HTERT RPE-1 (cell line): ENCODE data around the gene ITGB7.

Experiments
- in situ Hi-C: fragments of 300-500 bp; cut with MboI; formaldehyde crosslinking; loops from 4 replicates; pipeline ENCODE4 v1.14.3; 2020; ENCODE audit warnings: low sequenced_read_pairs

The ITGB7 gene

GRCh38 chr12:53198486-53199110 lies 8.5 kb downstream of the ITGB7 start:
- in situ Hi-C loops: no loop called here

DNA sequence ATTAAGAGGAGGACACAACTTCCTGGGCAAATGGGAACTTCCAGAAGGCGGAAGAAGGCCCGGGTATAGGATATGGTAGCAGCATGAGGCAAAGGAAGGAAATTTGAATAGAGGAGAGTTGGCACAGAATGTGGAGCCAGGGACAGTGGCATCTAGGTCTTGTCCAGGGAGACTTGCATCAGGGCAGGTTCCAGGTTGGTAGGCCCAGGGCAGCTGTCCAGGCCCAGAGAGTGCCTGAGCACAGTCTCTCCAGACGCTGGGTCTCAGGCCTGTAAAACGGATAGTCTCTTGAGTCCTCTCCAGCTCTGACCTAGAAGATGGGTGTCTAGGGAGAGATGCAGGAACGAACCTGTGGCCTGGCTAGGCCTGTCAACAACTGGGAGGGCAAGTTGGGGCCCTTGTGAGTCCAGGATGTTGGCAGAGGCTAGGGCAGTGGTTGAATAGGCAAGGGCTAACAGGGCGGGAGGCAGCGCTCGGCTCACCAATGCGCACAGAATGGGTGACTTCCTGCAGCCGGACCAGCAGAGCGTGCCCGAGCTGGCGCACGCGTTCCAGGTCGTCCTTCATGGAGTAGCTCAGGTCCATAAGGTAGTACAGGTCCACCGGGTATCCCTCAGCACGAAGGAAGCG lies 9.9 kb downstream of the ITGB7 start:
- in situ Hi-C loops: no loop called here

- in situ Hi-C loops: no loop called here
These were observed 10.6 kb downstream of the ITGB7 start for GRCh38 chr12:53196486-53196885.

DNA sequence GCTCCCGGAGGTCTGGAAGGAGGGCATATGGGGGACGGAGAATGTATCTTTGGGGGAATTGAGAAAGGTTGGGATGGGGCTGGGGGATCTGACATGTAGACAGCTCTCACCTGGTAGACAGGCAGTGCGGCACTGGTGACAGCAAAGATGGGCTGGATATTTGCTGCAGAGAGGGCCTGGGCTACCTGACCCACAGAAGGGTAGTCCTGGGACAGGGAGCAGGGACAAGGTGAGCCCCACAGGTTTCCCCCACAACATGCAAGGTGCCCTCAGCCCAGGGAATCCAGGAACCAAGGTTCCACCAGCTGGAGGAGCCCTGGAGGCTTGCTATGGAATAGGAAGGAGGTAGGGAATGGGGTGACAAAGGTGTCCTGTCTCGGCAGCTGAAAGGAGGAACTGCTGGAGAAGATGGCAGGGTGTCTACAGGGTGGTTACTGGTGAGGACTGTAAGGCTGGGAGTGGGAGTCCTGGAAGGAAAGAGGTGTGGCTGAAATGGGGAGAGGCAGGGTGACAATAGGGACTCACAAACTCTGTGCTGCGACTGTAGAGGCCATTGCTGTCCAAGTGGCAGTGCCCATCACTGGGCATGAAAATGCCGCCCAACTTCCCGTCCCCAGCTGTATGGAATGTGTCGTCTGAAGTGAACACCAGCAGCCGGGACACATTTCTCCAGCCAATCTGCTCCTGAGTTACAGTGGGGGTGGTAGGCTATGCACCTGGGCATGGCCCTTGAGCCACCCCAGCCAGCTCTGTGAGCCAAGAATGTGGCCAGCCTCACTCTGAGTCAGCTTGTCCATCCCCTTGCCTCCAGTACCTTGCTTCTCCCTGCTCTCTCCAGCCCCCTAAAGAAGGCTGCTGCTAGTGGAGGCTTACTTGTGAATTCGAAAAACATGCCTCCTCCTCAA lies 11.3 kb downstream of the ITGB7 start:
- in situ Hi-C loops: no loop called here

DNA sequence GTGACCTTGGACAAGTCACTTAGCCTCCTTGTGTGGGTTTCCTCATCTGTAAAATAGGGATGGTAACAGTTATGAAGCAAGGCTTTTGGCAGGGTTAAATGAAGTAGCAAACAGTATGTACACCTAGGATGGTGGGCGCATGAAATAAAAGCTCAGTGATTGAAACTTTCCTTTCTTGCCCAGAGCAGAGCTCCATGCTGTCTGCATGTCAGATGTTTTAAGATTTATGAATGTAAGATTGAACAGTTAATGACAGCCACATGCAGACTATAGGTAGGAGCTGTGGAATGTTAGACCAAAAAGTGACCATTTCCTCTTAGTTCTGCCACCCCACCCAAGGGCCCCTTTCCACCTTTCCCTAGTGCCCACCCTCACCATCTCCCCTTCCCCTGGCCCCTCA lies 12.1 kb downstream of the ITGB7 start:
- in situ Hi-C loops: no loop called here

DNA sequence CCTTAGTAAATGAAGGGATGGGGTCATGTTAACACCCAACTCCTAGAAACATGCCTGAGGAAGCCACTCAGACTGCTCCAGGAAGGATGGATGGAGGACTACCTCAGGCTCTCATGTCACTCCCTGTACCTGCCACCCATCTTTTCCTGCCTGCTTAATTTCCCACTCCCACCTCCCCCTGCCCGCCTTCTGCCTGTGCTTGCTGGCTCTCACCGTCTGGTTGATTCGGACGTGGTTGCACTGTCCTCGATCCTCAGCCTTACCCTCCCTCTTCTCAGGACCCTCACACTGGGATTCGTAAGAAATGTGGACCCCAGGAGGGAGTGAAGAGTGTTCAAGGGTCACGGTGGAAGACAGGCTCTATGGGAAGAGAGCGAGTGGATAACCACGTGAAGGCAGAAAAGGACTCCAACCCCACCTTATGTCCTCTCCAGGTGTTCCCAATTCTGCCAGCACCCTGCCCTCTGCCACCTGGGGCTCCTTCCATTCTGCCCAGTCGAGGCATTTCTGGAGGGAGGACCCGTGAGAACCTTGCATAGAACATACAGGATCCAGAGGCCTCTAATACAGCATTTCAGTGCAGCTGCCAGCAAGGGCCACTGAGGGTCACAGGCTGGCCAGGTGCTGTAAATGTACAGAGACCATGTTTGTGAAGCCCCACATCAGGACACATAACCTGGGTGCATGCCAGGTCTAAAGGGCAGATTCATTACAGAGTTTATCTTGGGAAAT lies 12.9 kb downstream of the ITGB7 start:
- in situ Hi-C loops: no loop called here

- in situ Hi-C loops: no loop called here
These were observed 14.0 kb downstream of the ITGB7 start for GRCh38 chr12:53193040-53193439.

DNA sequence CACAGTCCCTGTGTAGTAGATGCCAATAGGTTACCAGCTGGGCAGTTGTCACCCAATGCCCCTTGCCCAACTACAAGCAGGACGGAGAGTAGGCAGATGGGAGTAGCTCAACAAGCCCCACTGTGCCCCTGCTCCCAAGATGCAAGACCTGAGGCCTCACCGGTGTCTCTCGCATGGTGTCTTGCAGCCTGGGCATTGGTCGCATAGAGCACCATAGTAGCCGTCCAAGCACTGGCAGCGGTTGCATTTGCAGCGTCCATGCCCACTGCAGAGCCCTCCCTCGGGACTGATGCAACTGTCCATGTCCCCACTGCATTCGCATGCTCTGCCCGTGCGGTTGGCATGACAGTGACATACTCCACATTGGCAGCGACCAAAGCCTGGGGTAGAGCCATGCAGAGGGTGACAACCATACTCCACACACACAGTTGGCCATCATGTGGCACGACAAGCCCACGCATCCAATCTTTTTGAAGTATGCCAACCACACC lies 14.5 kb downstream of the ITGB7 start:
- in situ Hi-C loops: no loop called here

DNA sequence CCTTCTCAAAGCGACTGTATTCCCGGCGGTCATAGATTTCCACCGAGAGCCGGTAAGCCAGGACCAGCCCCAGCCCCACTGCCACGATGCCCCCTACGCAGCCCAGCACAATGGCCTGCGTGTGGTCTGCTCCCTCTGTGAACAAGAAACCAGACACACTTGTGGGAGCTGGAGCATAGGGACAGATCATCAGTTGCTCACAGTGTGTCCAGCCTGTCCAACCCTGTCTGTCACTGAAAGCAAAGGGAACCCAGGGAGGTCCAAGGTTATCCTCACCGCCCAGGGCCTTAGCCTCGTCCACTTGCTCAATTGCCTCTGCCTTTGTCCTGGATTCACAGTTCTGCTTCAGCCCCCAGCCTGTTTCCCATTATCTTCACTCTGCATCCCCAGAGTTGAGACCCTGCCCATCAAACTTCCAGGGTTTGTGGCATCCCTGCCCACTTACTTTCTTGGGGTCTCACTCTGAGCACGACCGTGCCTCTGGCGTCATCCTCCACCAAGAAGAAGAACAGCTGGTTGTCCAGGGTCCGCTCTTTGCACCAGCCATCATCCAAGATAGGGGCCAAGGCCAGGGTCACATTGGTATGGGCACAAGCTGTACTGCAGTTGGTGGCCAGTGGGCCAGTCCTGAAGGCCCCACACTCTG lies 15.0 kb downstream of the ITGB7 start:
- in situ Hi-C loops: no loop called here

- in situ Hi-C loops: no loop called here
These were observed 15.8 kb downstream of the ITGB7 start for GRCh38 chr12:53191096-53191884.

GRCh38 chr12:53190108-53190729 lies 16.8 kb downstream of the ITGB7 start:
- in situ Hi-C loops: no loop called here

DNA sequence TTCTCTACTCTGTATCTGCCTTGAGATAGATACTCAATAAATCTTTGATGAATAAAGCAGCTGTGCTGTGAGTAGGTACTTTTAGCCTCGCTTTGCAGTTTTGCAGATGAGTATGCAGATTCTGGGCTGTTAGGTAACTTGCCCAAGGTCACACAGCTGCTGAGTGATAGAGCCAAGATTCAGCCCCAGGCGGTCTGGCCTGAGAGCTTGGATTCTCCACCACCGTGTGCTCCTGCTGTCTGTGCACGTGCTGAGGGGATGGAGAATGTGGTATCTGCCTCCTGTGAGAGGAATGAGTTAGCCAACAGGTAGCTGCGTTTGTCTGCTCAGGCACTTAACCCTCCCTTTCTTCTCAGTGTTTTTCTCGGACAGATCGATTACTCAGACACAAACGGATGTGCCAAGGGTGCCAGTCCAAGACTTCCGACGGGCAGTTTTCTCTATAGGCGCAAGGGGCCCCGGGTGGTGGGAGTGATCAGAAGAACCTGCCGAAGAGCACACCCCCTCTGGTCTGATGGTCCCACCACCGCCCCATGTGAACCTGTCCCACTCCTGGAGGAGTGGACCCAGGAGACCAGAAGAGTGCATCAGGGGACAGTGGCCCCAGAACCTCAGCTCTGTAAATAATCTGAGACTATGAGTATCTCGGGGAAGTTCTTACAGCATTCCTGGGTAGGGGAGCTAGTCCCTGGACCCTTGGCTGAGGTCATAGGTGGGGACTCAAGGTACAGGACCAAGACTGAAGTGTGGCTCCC lies 19.7 kb downstream of the ITGB7 start:
- in situ Hi-C loops: no loop called here

- in situ Hi-C loops: no loop called here
These were observed 20.3 kb downstream of the ITGB7 start for GRCh38 chr12:53186745-53187144.

DNA sequence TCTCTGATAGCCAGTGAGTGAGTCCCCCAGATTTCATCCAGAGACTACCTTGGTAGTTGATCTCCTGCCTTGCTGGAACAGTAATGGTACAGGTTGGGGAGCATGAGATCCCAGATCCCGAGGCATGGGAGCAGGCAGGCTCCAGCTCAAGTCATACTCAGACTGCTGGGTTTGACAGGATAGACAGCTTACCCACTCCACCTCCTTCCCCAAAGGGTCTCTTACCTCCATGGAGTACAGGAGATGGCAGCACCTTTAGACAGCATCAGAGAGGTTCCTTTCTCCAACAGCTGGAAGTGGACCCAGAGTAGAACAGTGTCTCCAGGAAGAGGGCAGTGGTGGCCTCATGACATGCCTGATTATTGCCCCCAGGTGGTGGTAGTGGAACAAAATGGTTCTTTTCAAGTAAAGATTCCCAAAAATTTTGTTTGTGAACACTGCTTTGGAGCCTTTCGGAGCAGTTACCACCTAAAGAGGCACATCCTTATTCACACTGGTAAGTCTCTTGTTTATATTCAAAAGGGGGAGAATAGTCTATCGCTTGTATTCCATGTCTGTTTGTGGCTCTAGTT lies 21.4 kb downstream of the ITGB7 start:
- in situ Hi-C loops: no loop called here

DNA sequence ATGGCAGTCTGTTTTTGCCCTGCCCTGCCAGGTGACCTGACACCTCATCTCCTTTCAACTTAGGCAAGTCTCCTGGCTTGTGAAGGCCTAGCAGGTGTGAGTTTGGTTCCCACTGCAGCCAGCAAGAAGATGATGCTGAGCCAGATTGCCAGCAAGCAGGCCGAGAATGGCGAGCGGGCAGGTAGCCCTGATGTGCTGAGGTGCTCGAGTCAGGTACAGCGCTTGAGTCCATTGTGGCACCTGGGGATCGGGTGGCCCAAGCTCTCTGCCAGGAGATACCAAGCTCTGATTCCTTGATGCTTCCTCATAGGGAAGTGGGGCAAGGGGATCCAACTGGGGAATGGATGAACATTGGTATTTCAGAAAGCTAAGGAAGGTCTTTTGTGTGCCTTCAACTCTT lies 22.2 kb downstream of the ITGB7 start:
- in situ Hi-C loops: no loop called here

DNA sequence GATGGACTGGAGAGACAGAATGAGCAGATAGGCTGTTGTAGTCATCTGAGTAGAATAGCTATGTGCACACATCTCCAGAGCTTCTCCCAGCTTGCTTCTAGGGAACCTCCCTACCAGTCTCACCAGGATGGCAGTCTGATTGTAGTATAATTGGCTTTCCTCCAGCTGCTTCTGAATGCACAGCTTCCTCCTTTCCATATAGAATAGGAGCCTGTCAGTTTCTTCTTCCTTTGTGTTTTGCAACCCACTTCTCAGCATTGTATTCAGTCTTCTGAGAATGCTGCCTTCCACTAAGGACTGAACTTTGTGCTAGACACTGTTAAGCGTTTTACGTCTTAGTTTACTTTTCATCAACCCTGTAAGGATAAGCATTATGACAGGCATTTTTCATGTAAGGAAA lies 24.1 kb downstream of the ITGB7 start:
- in situ Hi-C loops: no loop called here

DNA sequence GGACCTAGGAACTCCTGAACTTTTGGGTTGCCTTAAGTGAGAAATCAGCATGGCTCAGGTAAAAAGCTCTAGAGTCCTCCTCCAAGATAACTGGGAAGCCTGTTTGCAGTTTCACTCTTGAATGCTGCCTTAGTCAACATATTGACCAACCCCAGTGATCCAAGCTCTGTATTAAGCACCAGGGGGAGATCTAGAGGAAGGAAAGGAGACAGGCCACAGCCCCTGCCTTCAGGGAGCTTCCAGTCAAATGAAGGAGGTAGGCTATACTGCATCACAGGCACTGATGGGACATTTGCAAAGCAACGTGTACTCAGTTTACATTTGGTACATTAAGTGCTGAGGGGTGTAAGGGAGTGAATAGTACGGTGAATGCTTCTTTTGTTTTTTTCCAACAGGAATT lies 25.1 kb downstream of the ITGB7 start:
- in situ Hi-C loops: no loop called here

DNA sequence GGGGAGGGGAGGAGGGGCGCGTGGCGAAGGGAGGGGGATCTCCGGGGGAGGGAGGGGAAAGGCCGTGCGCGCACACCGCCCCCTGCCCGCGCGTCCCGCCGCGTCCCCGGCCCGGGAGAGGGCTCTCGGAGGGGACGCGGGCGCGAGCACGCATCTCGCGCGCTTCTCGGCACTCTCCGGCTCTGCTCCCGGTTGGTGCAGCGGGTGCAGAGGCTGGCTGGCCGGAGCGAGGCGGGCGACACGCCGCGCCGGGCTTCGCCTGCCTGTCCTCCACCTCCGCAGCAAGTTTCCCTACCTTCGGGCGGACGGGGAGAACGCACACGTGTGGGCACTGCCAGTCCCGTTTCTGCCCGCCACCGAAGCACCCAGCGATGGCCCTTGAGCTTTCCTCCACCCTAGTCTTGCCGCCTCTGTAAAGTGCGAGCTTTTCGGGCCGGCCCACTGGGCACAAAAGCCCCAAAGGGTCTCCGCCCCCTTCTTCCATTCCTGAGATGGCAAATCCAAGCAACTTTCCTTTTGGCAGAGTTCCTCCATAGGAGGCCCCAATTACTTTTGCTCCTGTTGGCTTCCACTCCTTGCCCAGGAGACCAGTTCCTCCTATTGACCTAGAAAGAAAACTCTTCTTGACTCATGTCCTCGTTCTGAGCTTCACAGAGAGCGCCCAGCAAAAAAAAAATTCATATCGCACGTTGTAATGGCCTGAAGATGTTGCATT lies 26.0 kb downstream of the ITGB7 start:
- in situ Hi-C loops: no loop called here
